Measurements from ENCODE around the gene SKP1.
A peak's percentile ranks its signal among the peaks of the same experiment; 100 is the strongest.

DNA sequence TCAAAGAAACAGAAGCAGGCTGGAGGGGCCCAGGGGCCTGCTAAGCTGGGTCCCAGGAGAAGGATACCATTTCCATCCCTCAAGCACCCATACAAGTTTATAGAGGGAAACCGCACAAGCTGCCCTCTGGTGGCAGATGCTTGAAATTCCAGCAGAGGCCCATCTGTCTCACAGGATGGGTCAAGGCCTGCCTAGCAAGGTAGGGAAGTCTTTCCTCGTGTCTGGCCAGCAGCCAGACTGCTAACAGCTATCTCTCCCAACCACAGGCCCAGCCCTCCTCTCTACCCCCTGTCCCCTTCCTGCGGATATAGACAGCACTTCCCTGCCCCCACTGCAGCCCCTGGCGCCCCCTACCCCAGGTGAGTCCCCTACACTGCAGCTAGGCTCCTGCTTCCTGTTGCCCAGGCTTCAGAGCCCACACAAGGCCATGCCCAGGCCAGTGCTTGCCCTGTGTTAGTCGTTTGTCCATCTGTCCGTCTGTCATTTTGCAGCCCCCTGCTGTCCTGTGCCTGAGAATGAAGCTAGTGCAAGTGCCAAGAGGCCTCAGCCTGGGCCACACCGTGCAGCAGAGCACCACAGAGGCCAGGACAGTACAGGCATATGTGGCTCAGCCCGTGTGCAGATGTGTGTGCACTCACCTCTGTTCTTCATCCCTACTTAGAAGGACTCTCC lies 36.1 kb downstream of the SKP1 start:
- no peak for TF ChIP-seq POLR2A (IDR thresholded peaks at IDR 0.05)
- TF ChIP-seq, protein P1, sequence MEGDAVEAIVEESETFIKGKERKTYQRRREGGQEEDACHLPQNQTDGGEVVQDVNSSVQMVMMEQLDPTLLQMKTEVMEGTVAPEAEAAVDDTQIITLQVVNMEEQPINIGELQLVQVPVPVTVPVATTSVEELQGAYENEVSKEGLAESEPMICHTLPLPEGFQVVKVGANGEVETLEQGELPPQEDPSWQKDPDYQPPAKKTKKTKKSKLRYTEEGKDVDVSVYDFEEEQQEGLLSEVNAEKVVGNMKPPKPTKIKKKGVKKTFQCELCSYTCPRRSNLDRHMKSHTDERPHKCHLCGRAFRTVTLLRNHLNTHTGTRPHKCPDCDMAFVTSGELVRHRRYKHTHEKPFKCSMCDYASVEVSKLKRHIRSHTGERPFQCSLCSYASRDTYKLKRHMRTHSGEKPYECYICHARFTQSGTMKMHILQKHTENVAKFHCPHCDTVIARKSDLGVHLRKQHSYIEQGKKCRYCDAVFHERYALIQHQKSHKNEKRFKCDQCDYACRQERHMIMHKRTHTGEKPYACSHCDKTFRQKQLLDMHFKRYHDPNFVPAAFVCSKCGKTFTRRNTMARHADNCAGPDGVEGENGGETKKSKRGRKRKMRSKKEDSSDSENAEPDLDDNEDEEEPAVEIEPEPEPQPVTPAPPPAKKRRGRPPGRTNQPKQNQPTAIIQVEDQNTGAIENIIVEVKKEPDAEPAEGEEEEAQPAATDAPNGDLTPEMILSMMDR (IDR thresholded peaks at IDR 0.05), result peak; percentile 53 to 81 (median 72)
